PFSK-1 (cell line): ENCODE measurements around the gene ADAMTS14.

Experiments used
- FOXP2 ChIP-seq: optimal IDR thresholded peaks from 2 replicates; pipeline ENCODE3; 2011; ENCODE audit warnings: borderline replicate concordance, control low read depth, inconsistent platforms; ENCODE audit not compliant: insufficient read depth; ENCODE audit errors: extremely low read length, extremely low read depth
- POLR2AphosphoS5 ChIP-seq: IDR thresholded peaks from 2 replicates; pipeline ENCODE4 v1.6.1; 2012; ENCODE audit warnings: low read depth, mild to moderate bottlenecking, control low read depth, low read length, moderate library complexity
- SIN3A ChIP-seq: IDR thresholded peaks from 2 replicates; pipeline ENCODE4 v1.6.1; 2012; ENCODE audit warnings: mild to moderate bottlenecking, low read length, moderate library complexity, borderline replicate concordance; ENCODE audit not compliant: insufficient read depth
- TAF1 ChIP-seq: IDR thresholded peaks from 2 replicates; pipeline ENCODE4 v1.6.1; 2012; ENCODE audit warnings: low read length, control low read depth, borderline replicate concordance; ENCODE audit not compliant: insufficient read depth
- TF ChIP-seq, protein P1 (sequence below), 2 experiments: IDR thresholded peaks; 2 replicates each; pipeline versions ENCODE4 v1.6.1 to v1.8.0; 2011 to 2012; ENCODE audit warnings: low read depth in 2 of 2, low read length in 2 of 2, control low read depth in 1 of 2, inconsistent platforms in 1 of 2, mild to moderate bottlenecking in 1 of 2, moderate library complexity in 1 of 2; ENCODE audit not compliant: insufficient read depth in 1 of 2

The ADAMTS14 gene

DNA sequence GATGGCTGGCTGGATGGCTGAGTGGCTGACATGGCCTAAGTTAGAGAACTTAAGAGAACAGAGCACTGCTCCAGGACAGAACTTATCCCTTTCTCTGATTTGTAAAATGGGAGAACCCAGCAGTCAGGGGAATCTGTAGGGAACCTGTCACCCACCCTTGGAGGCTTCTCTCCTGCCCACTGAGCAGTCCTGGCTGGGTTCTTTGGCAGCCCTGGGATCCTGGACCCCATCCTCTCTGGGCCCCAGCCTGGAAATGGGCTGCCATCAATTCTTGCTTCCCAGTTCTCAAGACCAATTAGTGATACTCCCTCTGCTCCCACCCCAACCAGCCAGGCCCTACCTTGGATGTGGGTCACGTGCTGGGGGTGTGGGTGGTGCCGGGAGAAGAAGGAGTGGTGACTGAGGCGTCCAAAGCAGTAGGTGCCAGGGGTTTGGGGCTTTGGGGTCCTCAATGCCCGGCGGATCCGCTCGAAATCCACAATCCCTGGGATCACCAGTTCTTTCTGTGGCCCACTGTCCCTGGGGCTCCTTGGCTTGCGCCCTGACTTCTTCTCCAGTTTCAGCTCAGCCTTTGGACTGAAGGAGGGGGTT, 109.2 kb downstream of the ADAMTS14 start:
- no peak for TF ChIP-seq FOXP2
- TF ChIP-seq SIN3A = no peak
- TF ChIP-seq, protein P1, sequence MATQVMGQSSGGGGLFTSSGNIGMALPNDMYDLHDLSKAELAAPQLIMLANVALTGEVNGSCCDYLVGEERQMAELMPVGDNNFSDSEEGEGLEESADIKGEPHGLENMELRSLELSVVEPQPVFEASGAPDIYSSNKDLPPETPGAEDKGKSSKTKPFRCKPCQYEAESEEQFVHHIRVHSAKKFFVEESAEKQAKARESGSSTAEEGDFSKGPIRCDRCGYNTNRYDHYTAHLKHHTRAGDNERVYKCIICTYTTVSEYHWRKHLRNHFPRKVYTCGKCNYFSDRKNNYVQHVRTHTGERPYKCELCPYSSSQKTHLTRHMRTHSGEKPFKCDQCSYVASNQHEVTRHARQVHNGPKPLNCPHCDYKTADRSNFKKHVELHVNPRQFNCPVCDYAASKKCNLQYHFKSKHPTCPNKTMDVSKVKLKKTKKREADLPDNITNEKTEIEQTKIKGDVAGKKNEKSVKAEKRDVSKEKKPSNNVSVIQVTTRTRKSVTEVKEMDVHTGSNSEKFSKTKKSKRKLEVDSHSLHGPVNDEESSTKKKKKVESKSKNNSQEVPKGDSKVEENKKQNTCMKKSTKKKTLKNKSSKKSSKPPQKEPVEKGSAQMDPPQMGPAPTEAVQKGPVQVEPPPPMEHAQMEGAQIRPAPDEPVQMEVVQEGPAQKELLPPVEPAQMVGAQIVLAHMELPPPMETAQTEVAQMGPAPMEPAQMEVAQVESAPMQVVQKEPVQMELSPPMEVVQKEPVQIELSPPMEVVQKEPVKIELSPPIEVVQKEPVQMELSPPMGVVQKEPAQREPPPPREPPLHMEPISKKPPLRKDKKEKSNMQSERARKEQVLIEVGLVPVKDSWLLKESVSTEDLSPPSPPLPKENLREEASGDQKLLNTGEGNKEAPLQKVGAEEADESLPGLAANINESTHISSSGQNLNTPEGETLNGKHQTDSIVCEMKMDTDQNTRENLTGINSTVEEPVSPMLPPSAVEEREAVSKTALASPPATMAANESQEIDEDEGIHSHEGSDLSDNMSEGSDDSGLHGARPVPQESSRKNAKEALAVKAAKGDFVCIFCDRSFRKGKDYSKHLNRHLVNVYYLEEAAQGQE (IDR thresholded peaks at IDR 0.05; ENCODE audit: insufficient read depth in 1 of 2, low read depth in 2 of 2, low read length in 2 of 2) = no peak
- no peak for TF ChIP-seq TAF1
- TF ChIP-seq POLR2AphosphoS5 = no peak

DNA sequence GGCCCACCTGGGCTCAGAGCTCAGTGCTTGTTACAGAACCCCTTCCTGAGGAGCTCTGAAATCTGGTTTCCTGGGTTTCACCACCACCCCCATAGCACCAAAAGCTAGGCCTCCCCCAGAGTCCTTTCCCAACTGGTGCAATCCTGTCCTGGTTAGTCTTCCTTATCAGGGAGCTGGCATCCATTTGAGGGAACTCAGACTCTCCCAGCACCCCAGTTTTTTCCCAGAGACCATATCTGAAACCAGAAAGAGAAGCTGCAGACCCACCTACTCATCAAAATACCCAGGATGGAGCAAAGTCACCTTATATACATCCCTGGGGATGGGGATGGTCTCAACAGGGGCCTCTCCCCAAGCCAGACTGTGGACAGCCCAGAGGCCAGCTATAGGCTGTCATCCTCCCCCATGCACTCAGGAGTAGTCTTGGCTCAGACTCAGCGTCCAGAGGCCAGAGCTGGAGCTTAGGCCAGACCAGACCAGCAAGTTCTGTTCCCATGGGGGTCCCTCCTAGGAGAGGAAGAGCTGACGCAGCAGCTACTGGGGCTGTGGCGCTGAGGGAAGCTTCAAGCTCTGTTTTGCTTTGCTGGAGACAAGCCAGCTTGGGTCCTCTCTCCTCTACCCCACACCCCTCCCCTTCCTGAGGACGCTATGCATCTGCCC, 109.9 kb downstream of the ADAMTS14 start:
- TF ChIP-seq FOXP2 = no peak
- TF ChIP-seq POLR2AphosphoS5 = no peak
- TF ChIP-seq TAF1 = no peak
- TF ChIP-seq SIN3A = no peak
- TF ChIP-seq, protein P1 (IDR thresholded peaks at IDR 0.05; ENCODE audit: insufficient read depth in 1 of 2, low read depth in 2 of 2, low read length in 2 of 2) = no peak

DNA sequence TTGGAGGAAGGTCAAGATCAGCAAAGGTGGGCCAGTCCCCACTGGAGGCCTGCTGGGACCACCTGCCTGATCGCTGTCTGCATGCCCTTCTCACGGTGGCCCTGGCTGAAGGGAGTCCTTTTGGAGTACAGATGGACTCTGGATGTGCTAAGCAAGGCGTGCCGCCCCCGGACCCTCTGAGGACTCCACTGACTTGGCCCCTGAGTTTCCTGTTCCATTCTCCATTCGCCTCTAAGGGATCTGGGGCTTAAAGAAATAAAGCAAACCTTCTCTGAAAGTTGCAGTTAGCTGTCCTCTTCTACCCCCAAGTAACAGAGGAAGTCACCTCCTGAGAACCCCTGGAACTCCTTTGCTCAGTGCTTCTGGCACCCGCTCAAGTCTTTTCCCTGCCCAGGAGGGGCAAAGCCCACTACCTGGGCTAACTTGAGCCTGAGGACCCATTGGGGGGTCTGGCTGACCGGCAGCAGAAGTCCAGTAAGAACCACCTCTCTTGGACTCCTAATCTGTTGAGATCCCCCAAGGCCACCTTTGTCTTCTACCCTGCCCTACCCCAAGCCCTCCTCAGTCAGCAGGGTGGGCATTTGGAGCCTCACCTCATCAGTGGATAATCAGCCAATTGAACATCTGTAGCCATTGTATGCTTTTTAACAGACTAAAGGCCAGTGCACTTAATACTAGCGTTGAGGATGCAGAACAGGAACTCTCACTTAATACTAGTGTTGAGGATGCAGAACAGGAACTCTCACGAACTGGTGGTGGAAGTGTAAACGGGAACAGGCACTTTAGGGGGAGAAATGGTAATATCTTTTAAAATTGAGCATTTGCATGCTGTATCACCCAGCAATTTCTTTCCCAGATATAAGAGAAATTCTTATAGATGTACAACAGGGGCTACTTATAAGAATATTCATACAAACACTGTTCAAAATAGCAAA, 110.7 kb downstream of the ADAMTS14 start:
- TF ChIP-seq, protein P1 (IDR thresholded peaks at IDR 0.05; ENCODE audit: insufficient read depth in 1 of 2, low read depth in 2 of 2, low read length in 2 of 2) = no peak
- TF ChIP-seq SIN3A = no peak

DNA sequence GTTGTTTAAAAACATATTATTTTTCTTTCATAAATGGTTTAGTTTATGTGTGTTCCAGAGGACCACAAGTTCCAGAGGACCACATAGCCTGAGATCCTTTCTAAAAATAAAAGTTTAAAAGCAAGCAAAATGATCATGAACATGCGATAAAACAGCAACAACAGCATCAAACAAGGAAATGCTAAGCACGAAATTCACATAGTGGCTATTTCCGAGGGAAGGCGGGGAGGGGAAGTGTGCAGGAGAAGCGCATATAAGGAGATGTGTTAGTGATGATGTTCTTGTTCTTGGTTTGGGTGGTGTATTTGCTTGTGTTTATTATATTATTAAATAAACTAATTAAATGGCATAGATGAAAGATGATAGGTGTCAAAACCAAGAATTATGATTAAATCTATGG, 111.7 kb downstream of the ADAMTS14 start:
- TF ChIP-seq TAF1 = no peak
- no peak for TF ChIP-seq POLR2AphosphoS5
- TF ChIP-seq, protein P1 (IDR thresholded peaks at IDR 0.05; ENCODE audit: insufficient read depth in 1 of 2, low read depth in 2 of 2, low read length in 2 of 2) = no peak
- TF ChIP-seq FOXP2 = no peak
- TF ChIP-seq SIN3A = no peak
